Muscle of arm (tissue), 12 donors: ENCODE results near the gene PPP1R1A. TPM values are rescaled to one million over a fixed set of nuclear protein-coding genes. Genes with fewer than 3 reads are reported as not detected.

ENCODE experiments used
- DNase-seq: peaks from one replicate; pipeline ENCODE4 v3.0.0-alpha.2; 2013
- polyA plus RNA-seq, 12 donors: library from polyadenylated mRNA; unstranded; fragments of 120-200 nt; gene quantifications; one replicate each; pipeline ENCODE4 v1.2.1, GENCODE V29; 2013; ENCODE audit not compliant: insufficient read length in 12 of 12

PPP1R1A gene
- polyA plus RNA-seq, 12 donors, result 28.2 to 62.3 (median 42.0) TPM; not detected in 1

- no peak for DNase-seq
These were observed 16.9 kb upstream of the PPP1R1A start for GRCh38 chr12:54605138-54605970.

GRCh38 chr12:54604436-54604835 is 16.0 kb upstream of the PPP1R1A start:
- no peak for DNase-seq

GRCh38 chr12:54603872-54604271 is 15.4 kb upstream of the PPP1R1A start:
- no peak for DNase-seq

- peak; percentile 51 for DNase-seq
These were observed 14.8 kb upstream of the PPP1R1A start for GRCh38 chr12:54603173-54603814.

- DNase-seq, result no peak
These were observed 14.2 kb upstream of the PPP1R1A start for GRCh38 chr12:54602661-54603060.

- DNase-seq, result no peak
These were observed 13.4 kb upstream of the PPP1R1A start for GRCh38 chr12:54601841-54602240.

GRCh38 chr12:54598970-54599369 is 10.5 kb upstream of the PPP1R1A start:
- DNase-seq, result no peak

- peak; percentile 73 for DNase-seq
These were observed 8.1 kb upstream of the PPP1R1A start for GRCh38 chr12:54596526-54596946.

GRCh38 chr12:54595471-54595870 is 7.0 kb upstream of the PPP1R1A start:
- no peak for DNase-seq

- DNase-seq, result no peak
These were observed 5.3 kb upstream of the PPP1R1A start for GRCh38 chr12:54593725-54594124.

GRCh38 chr12:54593135-54593534 is 4.7 kb upstream of the PPP1R1A start:
- DNase-seq, result no peak

GRCh38 chr12:54592316-54592715 is 3.9 kb upstream of the PPP1R1A start:
- no peak for DNase-seq

GRCh38 chr12:54590978-54591591 is 2.6 kb upstream of the PPP1R1A start:
- no peak for DNase-seq

- no peak for DNase-seq
These were observed 1.5 kb upstream of the PPP1R1A start for GRCh38 chr12:54589964-54590363.

- no peak for DNase-seq
These were observed 420 bp upstream of the PPP1R1A start for GRCh38 chr12:54588890-54589267.

- peak; percentile 33 for DNase-seq
These were observed 1.1 kb downstream of the PPP1R1A start for GRCh38 chr12:54587315-54587873.

- DNase-seq, result no peak
These were observed 1.8 kb downstream of the PPP1R1A start for GRCh38 chr12:54586620-54587019.

GRCh38 chr12:54585243-54585642 is 3.2 kb downstream of the PPP1R1A start:
- DNase-seq, result no peak

GRCh38 chr12:54584128-54584527 is 4.3 kb downstream of the PPP1R1A start:
- no peak for DNase-seq

GRCh38 chr12:54583726-54584125 is 4.7 kb downstream of the PPP1R1A start:
- no peak for DNase-seq

- no peak for DNase-seq
These were observed 7.0 kb downstream of the PPP1R1A start for GRCh38 chr12:54581412-54581811.

- peak; percentile 92 for DNase-seq
These were observed 8.6 kb downstream of the PPP1R1A start for GRCh38 chr12:54579696-54580333.
